Endodermal cell (in vitro differentiated cells): ENCODE data around the gene TAOK1. TPM values are rescaled to one million over a fixed set of nuclear protein-coding genes. Genes with fewer than 3 reads are reported as not detected.

Experiments
- DNase-seq: peaks from one replicate; pipeline ENCODE4 v3.0.0-alpha.2; 2017
- H3K27ac ChIP-seq: 2 replicates; pipeline ENCODE4 v1.5.1; 2013; ENCODE audit warnings: mild to moderate bottlenecking, low read depth, low read length, moderate library complexity
- H3K27me3 ChIP-seq: 2 replicates; pipeline ENCODE4 v1.6.1; 2013; ENCODE audit warnings: mild to moderate bottlenecking, low read length, moderate library complexity; ENCODE audit not compliant: insufficient read depth, control insufficient read depth, poor library complexity, severe bottlenecking
- H3K36me3 ChIP-seq: 2 replicates; pipeline ENCODE4 v1.7.0; 2013; ENCODE audit warnings: mild to moderate bottlenecking, low read length, moderate library complexity; ENCODE audit not compliant: control insufficient read depth, insufficient read depth
- H3K4me1 ChIP-seq: one replicate; pipeline ENCODE4 v1.7.0; 2013; ENCODE audit warnings: low read length; ENCODE audit not compliant: control insufficient read depth, insufficient read depth
- H3K4me3 ChIP-seq: 2 replicates; pipeline ENCODE4 v1.5.1; 2013; ENCODE audit warnings: mild to moderate bottlenecking, low read length, moderate library complexity
- H3K9ac ChIP-seq: 2 replicates; pipeline ENCODE4 v1.6.1; 2013; ENCODE audit warnings: mild to moderate bottlenecking, low read length, moderate library complexity; ENCODE audit not compliant: poor library complexity, severe bottlenecking; ENCODE audit errors: extremely low read depth
- H3K9me3 ChIP-seq: 2 replicates; pipeline ENCODE4 v1.6.1; 2013; ENCODE audit warnings: mild to moderate bottlenecking, low read length, moderate library complexity; ENCODE audit not compliant: control insufficient read depth
- H3K27ac Mint-ChIP-seq: 2 replicates; pipeline ENCODE4 v1.8.0; 2020; ENCODE audit warnings: mixed read lengths
- H3K27me3 Mint-ChIP-seq: 2 replicates; pipeline ENCODE4 v1.8.0; 2021; ENCODE audit warnings: mild to moderate bottlenecking, mixed read lengths; ENCODE audit not compliant: insufficient read depth
- H3K36me3 Mint-ChIP-seq: 2 replicates; pipeline ENCODE4 v1.8.0; 2020; ENCODE audit warnings: low read depth, mixed read lengths
- H3K4me1 Mint-ChIP-seq: 2 replicates; pipeline ENCODE4 v1.8.0; 2020; ENCODE audit warnings: mixed read lengths
- H3K4me3 Mint-ChIP-seq: 2 replicates; pipeline ENCODE4 v1.8.0; 2020; ENCODE audit warnings: mild to moderate bottlenecking, moderate library complexity, mixed read lengths
- H3K9me3 Mint-ChIP-seq: 2 replicates; pipeline ENCODE4 v1.8.0; 2020; ENCODE audit warnings: mild to moderate bottlenecking, mixed read lengths
- CTCF ChIP-seq: fragments of 200-600 bp; sonication (generic); conservative IDR thresholded peaks from 2 replicates; pipeline ENCODE4 v1.5.0; 2021; ENCODE audit warnings: antibody characterized with exemption, mild to moderate bottlenecking
- WGBS, 2 experiments: methylation state at CpG; one replicate each; pipeline versions ENCODE4 v1.1.5 to v1.1.7; 2013; ENCODE audit warnings: missing lambda C conversion rate in 2 of 2, mixed read lengths in 1 of 2; ENCODE audit not compliant: insufficient coverage in 1 of 2, insufficient read length in 1 of 2; 5-methylcytosine and 5-hydroxymethylcytosine counted together
- total RNA-seq, 2 donors: library from RNA; stranded (reverse); fragmentation: NEBNext Ultra II Directional in 1 of 2; extraction: Animal tissue kit (Norgen Biotek cat#: 25700) in 1 of 2; gene quantifications; 2 replicates in 1 of 2; 3 replicates in 1 of 2; pipeline ENCODE4 v1.2.1, GENCODE V29; 2021

Gene TAOK1
- total RNA-seq, 2 donors from 2014 or later, result 95.9 to 102 TPM

GRCh38 chr17:29400818-29401217, 10.7 kb downstream of the TAOK1 start:
- H3K36me3 Mint-ChIP-seq, result peaks cover 44% of the 10 kb centered on the region
- 97 to 100% methylated on average over 4 of the region's 4 CpGs for WGBS, 2 experiments
- Histone ChIP-seq H3K27ac (no peak overlapping the region), H3K27me3 (no peaks in the 10 kb centered on the region), H3K4me1 (no peaks in the 10 kb centered on the region), H3K4me3 (no peak overlapping the region), H3K36me3 (peaks cover 42% of the 10 kb centered on the region), H3K9ac (no peak overlapping the region), H3K9me3 (peaks cover 4% of the 10 kb centered on the region)
- no peak for TF ChIP-seq CTCF
- H3K27ac Mint-ChIP-seq, result no peak overlapping the region
- no peaks in the 10 kb centered on the region for H3K9me3 Mint-ChIP-seq
- no peaks in the 10 kb centered on the region for H3K27me3 Mint-ChIP-seq
- H3K4me3 Mint-ChIP-seq, result no peak overlapping the region
- peaks cover 8% of the 10 kb centered on the region for H3K4me1 Mint-ChIP-seq
- DNase-seq, result no peak

GRCh38 chr17:29401258-29401657, 11.1 kb downstream of the TAOK1 start:
- no peak overlapping the region for H3K4me3 ChIP-seq
- peaks cover 38% of the 10 kb centered on the region for H3K36me3 ChIP-seq
- peak overlapping the region; percentile 36 for H3K27ac Mint-ChIP-seq
- H3K36me3 Mint-ChIP-seq, result peaks cover 46% of the 10 kb centered on the region
- WGBS, 2 experiments, result 92 to 93% methylated on average over 2 of the region's 4 CpGs
- no peaks in the 10 kb centered on the region for H3K4me1 ChIP-seq
- peaks cover 8% of the 10 kb centered on the region for H3K4me1 Mint-ChIP-seq
- no peak for TF ChIP-seq CTCF
- peaks cover 4% of the 10 kb centered on the region for H3K9me3 ChIP-seq
- DNase-seq, result no peak
- H3K9ac ChIP-seq, result no peak overlapping the region
- no peak overlapping the region for H3K27ac ChIP-seq
- H3K27me3 Mint-ChIP-seq, result no peaks in the 10 kb centered on the region
- no peaks in the 10 kb centered on the region for H3K9me3 Mint-ChIP-seq
- H3K4me3 Mint-ChIP-seq, result no peak overlapping the region
- H3K27me3 ChIP-seq, result no peaks in the 10 kb centered on the region

- 94 to 100% methylated on average over 2 of the region's 2 CpGs for WGBS, 2 experiments
- Histone ChIP-seq H3K9me3 (no peaks in the 10 kb centered on the region), H3K27me3 (no peaks in the 10 kb centered on the region), H3K27ac (no peak overlapping the region), H3K4me3 (no peak overlapping the region), H3K4me1 (no peaks in the 10 kb centered on the region), H3K9ac (no peak overlapping the region), H3K36me3 (peaks cover 31% of the 10 kb centered on the region)
- peaks cover 46% of the 10 kb centered on the region for H3K36me3 Mint-ChIP-seq
- H3K4me3 Mint-ChIP-seq, result no peak overlapping the region
- H3K4me1 Mint-ChIP-seq, result no peaks in the 10 kb centered on the region
- no peak overlapping the region for H3K27ac Mint-ChIP-seq
- H3K9me3 Mint-ChIP-seq, result no peaks in the 10 kb centered on the region
- no peak for DNase-seq
- TF ChIP-seq CTCF, result no peak
- no peaks in the 10 kb centered on the region for H3K27me3 Mint-ChIP-seq
Observed at GRCh38 chr17:29407856-29408255, 17.7 kb downstream of the TAOK1 start.
